ENCODE measurements around the gene C3orf18.

The C3orf18 gene

DNA sequence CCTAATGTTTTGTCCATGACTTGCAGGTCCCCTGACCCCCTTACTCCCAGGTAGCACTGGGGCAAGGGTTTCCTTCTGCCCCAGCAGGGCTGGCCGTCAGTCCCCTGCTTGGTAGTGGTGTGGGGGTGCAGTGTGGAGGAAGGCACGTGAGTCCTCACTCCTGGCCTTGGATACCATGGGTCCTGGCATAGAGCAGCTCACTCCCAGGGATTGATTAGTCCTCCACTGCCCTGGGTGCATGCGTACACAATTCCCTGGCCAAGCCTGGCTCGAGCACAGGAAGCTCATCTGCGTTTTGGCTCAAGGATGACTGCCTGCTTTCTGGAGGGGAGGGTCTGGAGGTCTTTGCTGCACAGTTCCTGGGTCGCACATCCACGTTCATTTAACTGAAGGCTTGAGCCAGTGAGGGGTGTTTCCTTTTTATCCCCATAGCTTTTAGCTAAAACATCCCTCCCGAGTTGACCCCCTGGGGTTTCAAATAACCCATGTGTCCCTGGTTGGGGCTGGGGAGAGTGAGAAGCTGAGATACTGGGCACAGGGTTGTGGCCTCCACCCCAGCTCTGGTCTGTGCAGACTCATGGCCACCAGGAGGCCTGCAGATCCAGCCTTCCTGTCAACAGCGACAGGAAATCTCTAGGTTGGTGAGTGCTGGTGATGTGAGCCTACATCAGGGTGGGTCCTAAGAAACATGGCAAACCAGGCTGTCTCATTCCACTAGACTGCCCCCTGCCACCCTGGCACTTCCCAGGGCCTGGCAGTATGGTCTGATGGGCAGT lies 13.3 kb upstream of the C3orf18 start:
- no peak for DNase-seq (ENCODE audit: low spot score)

DNA sequence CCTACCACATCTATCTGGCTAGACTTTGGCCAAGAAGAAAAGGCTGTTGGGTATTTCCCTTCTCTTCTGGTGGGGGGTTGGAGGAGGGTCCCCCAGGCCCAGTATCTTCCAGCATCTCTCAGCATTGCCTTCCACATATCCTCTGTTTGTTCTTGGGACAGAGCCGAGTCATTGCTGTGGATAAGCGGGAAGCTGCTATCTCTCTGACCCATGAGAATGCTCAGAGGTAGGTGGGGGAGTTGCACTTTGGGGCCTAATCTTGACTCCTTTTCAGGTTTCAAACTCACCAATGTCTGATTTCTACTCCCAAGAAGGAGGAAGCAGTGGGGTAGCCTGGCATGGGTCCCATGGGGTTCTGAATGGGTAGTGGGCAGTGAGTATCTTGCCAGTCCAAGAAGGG lies 9.8 kb upstream of the C3orf18 start:
- DNase-seq (ENCODE audit: low spot score), result no peak

DNA sequence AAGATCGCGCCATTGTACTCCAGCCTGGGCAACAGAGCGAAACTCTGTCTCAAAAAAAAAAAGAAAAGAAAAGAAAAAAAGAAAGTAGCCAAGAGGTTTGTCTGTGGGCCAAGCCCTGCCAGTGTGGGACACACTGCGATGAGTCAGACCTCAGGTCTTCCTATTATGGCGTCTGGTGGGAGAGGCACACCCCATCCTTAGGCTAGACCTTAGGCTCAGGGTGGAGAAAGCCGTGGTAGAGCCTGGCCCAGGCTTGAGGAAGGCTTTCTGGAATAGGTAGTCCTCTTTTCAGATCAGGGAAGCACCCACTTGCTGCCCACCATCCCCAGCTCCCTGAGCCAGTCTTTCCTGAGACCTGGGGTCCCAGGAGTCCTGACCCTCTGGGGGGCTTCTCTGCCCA lies 7.8 kb upstream of the C3orf18 start:
- peak; percentile 52 for DNase-seq (ENCODE audit: low spot score)

DNA sequence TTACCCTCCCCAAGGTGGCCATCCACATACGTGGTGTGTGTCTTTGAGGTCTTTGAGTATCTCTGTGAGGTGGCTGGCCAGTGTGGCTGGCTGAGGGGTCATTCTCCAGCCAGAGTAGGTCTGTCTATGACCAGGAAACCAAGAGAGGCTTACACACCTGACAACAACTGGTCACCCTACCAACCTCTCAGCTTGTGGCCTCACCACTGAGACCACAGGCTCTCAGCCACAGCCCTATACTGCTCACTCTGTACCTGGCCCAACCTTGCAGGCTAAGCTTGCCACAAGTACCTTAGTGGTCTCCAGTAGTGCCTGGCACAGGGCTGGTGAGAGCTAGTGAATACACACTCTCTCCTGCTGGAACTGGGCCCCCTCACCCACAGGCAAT lies 6.9 kb upstream of the C3orf18 start:
- no peak for DNase-seq (ENCODE audit: low spot score)

GRCh38 chr3:50573566-50574443 lies 6.3 kb upstream of the C3orf18 start:
- DNase-seq (ENCODE audit: low spot score), result no peak

- DNase-seq (ENCODE audit: low spot score), result no peak
These were observed 5.3 kb upstream of the C3orf18 start for GRCh38 chr3:50572801-50573371.

DNA sequence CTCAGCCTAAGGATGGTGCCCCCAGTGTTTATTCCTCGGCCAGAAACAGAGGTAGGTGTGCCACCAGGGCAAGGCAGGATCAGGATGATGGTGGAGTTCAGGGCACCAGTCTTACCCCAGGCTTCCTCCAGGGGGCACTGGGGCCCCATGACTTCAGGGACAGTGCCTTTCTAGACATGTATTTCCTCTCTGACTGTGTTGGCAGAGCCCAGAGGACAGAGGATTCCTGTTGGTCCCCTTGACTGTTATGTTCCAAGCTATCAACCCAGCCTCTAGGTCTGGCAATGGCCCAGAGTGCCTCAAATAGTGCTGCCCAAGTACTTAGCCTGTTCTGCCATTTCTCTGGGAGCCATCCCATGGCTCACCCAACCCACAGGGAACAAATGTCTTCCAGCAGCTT lies 4.6 kb upstream of the C3orf18 start:
- DNase-seq (ENCODE audit: low spot score), result peak; percentile 86

DNA sequence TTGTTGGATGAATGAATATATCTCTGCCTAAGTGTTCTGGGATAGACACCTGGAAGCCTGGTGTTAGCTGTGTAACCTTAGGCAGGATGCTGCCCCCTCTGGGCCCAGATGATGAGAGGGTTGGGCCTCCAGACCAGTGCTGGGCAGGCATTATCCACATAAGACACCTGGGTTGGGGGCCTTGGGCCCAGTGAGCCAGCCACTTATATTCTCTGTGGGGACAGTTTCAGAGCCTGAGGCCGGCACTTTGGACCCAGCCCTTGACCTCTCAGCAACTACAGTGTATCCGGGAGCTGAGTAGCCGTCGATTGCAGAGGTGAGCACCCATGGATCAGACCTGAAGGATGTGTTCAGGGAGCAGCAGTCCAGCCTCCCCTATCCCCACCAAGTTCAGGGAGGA lies 3.9 kb upstream of the C3orf18 start:
- no peak for DNase-seq (ENCODE audit: low spot score)

DNA sequence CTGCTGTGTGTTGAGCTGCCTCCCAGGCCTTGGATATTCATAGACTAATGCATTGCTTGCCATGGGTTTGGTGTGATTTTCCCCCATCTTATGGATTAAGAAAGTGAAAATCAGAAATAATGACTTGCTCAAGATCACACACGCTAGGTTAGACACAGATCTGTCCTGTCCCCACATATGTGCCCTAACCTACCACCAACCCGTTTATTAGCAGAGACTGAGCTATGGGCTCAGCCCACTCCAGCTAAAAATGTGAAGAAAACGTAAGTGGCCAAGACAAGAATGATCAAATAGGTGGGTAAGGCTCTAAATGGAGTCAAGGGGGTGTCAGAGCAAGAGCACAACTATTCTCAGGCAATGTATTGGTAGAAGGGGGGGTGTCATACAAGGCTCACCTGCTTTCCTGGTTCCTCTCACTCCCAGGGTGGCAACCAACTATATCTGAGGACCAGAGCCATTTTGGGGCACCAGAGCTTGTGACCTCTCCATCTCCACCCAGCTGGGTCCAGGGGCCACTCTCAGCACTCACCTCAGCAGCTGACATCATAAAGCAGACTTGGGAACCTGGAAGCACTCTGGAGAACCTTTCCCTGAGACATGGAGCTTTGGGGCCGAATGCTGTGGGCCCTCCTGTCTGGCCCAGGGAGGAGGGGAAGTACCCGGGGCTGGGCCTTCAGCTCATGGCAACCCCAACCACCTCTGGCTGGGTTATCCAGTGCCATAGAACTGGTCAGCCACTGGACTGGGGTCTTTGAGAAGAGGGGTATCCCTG lies 3.1 kb upstream of the C3orf18 start:
- DNase-seq (ENCODE audit: low spot score), result no peak

- DNase-seq (ENCODE audit: low spot score), result peak; percentile 100
These were observed 1.6 kb upstream of the C3orf18 start, which contains the start of gene HEMK1 for GRCh38 chr3:50568947-50569749. Gene HEMK1 (plus strand): TSS chr3:50569522. CDS start chr3:50571105, 1,583 bp downstream.

DNA sequence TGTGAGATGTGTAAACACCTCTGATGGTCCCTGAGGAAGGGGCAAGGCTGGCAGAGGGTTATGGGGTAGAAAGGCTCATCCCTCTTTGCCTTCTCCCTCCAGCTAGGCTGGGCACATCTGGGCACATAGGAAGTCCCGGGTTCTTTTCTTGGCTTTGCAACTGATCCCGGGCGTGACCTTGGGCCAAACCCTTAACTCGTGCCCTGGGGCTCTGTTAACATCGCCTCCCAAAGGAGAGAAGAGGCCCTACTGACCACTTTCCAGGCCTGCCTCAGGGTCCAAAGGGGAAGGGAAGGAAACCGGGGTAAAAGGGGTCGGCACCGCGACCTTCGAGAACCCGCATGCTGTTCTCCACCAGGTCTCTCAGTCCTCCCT lies 549 bp downstream of the C3orf18 start:
- no peak for DNase-seq (ENCODE audit: low spot score)

DNA sequence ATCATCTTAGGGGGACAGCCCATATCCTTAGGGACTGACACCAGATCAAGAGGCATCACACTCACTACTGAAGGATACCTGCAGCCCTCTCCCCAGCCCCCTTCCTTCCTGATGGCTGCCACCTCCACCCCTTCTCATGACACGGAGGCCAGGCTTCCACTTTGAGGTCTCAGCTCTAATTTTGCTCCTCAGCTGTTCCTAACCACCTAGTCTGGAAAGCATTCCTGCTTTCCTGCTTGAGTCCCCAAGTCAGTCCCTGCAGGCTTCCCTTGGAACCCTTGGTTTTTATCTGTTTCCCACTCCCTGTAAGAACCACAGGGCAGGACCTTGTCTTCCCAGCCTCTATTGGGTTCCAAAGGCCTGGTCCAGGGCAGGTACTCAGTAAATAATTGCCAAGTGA lies 3.2 kb downstream of the C3orf18 start:
- DNase-seq (ENCODE audit: low spot score), result no peak

GRCh38 chr3:50563867-50564266 lies 3.7 kb downstream of the C3orf18 start:
- no peak for DNase-seq (ENCODE audit: low spot score)

GRCh38 chr3:50562861-50563260 lies 4.7 kb downstream of the C3orf18 start:
- peak; percentile 90 for DNase-seq (ENCODE audit: low spot score)

- DNase-seq (ENCODE audit: low spot score), result no peak
These were observed 7.8 kb downstream of the C3orf18 start for GRCh38 chr3:50559702-50560101.

GRCh38 chr3:50557915-50558314 lies 9.6 kb downstream of the C3orf18 start:
- DNase-seq (ENCODE audit: low spot score), result no peak

DNA sequence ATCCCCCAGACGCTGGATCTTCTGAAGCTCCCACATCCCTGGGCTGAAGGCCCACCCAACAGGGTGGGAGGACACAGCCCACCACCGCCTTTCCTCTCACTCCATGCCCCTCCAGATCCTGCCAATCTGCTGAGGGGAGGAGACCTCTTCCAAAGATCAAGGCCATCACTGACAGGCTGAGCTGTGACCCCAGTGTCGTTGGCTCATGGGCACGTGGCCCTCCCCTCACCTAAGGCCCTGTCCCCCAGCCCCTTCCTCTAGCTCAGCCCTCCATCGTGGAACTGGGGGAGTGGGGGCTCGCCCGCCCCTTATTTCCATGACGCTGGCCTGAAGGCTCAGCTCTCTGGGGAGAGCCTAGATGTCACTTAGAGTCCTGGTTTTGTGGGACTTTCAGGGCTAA lies 10.4 kb downstream of the C3orf18 start:
- DNase-seq (ENCODE audit: low spot score), result no peak

- no peak for DNase-seq (ENCODE audit: low spot score)
These were observed 13.0 kb downstream of the C3orf18 start for GRCh38 chr3:50554553-50554952.

DNA sequence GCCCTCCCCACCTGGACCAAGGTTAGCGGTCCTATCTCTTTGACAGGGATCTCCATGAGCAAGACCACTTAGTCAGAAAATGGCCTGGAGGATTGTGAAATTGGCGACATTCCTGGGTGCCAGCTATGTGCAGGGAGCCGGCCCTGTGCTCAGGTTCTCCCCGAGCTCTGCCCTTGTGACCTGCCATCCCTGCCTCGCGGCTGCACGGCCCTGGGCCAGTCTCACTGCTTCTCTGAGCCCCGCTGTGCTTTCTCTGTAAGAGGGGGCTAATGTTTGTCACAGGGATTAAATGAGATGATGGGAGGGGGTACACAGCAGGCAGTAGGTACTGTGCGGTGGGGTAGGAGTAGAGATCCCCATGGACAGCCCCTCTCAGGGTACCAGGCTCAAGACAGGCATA lies 14.9 kb downstream of the C3orf18 start:
- no peak for DNase-seq (ENCODE audit: low spot score)

DNA sequence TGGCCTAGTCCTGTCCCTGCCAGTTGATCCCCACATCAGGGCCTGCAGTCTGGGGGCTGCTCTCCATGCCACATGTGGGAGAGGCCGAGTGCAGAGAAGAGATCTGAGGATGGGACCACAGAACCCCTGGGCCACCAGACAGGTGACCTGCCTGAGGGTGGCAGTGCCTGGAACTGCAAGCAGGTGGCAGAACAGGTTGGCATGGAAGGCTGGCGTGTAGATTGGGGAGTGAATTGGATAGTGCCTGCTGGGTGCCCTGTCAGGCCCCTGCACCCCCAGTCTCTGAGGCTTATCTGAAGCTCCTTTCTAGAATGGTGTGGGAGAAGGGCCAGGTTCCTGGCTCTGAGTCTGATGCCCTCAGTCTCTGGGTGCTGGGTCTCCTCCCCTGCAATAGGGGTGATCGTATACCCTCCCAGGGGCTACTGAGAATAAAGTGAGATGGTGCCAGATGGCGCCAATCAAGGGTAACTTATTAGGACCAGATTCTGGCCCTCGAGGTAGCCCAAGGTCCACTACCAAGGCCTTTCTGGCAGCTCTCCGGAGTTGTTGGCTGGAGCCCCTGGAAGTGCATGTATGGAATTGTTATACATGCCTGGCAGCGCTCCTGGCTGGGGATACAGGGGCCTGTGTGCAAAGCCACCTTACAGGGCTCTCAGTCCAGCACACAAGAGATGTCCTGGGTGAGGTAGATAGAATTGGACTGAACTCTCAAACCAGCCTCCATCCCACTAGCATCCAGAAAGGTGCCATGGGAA lies 15.7 kb downstream of the C3orf18 start:
- no peak for DNase-seq (ENCODE audit: low spot score)
